GM12872 (cell line): ENCODE data around the gene ASS1.

Source experiments
- TF ChIP-seq, protein P1 (sequence below): IDR thresholded peaks from 3 replicates; pipeline ENCODE4 v1.5.1; 2011; ENCODE audit warnings: low read depth, mild to moderate bottlenecking, low read length, moderate library complexity; ENCODE audit not compliant: insufficient read depth

ASS1 gene

DNA sequence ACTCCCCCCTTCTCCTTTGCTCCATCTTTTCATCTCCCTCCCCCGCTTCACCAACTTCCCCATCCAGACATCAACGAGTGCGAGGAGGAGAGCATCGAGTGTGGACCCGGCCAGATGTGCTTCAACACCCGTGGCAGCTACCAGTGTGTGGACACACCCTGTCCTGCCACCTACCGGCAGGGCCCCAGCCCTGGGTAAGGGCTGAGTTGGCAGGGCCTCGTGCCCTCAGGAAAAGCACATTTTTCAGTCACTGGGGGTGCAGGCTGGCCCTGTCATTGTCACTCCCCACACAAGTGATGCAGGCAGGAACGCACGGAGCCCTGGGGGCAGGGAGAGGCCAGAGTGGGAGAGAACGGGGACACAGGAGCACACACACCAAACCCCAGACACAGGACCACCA lies 12.4 kb upstream of the ASS1 start:
- TF ChIP-seq, protein P1, sequence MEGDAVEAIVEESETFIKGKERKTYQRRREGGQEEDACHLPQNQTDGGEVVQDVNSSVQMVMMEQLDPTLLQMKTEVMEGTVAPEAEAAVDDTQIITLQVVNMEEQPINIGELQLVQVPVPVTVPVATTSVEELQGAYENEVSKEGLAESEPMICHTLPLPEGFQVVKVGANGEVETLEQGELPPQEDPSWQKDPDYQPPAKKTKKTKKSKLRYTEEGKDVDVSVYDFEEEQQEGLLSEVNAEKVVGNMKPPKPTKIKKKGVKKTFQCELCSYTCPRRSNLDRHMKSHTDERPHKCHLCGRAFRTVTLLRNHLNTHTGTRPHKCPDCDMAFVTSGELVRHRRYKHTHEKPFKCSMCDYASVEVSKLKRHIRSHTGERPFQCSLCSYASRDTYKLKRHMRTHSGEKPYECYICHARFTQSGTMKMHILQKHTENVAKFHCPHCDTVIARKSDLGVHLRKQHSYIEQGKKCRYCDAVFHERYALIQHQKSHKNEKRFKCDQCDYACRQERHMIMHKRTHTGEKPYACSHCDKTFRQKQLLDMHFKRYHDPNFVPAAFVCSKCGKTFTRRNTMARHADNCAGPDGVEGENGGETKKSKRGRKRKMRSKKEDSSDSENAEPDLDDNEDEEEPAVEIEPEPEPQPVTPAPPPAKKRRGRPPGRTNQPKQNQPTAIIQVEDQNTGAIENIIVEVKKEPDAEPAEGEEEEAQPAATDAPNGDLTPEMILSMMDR = no peak

DNA sequence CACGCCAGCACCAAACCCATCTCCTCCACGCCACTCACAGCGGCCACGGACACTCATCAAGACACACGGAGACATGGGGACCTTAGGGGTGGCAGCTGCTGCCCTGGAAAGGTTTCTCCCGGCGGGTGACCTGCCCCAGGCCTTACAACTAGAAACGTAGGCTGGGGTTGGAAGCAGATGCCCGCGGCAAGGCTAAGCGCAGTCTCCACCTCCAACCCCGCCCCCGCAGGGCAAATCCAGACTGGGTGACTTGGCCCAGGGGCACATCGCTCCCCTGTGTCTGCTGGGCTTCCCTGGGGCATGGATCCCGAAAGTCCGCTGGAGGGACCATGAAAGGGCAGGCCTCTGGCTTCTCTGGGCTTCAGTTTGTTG lies 12.0 kb upstream of the ASS1 start:
- TF ChIP-seq, protein P1 = no peak

DNA sequence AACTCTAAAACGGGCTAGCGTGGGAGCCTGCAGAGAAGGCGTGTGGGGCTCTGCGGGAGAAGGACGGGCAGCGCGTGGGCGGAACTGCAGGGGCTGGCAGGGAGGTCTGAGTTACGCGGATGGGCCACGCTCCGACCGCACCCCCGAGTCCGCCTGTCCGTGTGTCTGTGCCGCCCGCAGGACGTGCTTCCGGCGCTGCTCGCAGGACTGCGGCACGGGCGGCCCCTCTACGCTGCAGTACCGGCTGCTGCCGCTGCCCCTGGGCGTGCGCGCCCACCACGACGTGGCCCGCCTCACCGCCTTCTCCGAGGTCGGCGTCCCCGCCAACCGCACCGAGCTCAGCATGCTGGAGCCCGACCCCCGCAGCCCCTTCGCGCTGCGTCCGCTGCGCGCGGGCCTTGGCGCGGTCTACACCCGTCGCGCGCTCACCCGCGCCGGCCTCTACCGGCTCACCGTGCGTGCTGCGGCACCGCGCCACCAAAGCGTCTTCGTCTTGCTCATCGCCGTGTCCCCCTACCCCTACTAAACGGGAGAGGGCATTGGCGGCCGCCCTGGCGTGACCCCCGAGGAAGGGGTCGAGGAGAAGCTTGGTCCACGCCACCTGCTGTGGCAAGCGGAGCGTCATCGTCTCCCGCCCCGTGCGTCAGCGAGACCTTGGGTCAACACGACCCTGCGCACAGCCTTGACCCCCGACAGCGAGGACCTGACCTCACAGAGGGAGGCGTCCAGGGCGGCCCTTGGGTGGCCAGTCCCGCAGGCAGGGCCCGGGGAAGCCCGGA lies 11.4 kb upstream of the ASS1 start:
- TF ChIP-seq, protein P1 = peak; percentile 36; the same call in 1 of the 3 replicates

DNA sequence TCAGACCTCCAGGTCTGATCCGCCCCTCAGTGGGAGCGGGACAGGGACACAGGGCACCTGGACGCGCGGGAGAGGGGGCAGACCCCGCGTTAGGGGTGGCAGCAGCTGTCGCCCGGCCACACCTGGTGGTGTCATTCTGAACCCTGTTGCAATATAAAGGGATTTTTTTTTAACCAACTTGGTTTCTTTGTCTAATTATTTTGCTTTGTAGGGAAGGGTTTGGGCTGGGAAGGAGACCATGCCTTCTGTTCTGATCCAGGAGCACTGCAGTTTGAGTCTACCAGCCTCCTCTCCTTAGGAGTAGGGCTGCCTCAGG lies 10.9 kb upstream of the ASS1 start:
- TF ChIP-seq, protein P1 = no peak

DNA sequence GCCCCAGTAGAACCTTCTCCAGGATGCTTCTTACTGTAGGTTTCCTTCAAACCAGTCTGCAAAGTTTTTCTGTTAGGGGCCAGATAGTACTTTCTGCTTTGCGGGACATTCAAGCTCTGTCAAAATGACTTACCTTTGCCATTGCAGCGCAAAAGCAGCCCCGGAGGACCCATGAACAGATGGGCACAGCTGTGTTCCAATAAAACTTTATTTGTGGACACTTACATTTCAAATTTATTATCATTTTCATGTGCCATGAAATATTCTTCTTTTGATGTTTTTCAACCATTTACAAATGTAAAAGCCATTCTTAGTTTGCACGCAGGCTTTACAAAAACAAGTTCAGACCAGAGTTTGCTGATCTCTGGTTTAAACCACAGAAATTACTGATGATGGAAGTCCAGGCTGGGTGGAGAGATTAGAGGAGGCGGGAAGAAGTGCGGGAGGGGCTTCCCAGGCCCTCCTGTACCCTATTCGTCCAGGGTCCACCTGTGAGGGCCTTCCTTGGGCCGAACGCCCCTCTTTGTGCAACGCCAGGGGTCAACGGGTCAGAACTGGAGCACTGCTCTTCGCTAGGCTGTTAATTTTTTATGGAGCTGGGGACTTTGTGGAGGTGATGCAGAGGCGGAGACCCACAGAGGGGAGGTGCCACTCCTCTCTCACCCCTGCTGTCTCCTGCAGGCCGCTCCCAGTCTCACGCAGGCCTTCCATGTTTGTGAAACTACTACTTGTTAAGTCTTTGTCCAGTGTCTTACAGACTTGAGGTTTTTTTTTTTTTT lies 7.6 kb upstream of the ASS1 start:
- TF ChIP-seq, protein P1 = no peak

DNA sequence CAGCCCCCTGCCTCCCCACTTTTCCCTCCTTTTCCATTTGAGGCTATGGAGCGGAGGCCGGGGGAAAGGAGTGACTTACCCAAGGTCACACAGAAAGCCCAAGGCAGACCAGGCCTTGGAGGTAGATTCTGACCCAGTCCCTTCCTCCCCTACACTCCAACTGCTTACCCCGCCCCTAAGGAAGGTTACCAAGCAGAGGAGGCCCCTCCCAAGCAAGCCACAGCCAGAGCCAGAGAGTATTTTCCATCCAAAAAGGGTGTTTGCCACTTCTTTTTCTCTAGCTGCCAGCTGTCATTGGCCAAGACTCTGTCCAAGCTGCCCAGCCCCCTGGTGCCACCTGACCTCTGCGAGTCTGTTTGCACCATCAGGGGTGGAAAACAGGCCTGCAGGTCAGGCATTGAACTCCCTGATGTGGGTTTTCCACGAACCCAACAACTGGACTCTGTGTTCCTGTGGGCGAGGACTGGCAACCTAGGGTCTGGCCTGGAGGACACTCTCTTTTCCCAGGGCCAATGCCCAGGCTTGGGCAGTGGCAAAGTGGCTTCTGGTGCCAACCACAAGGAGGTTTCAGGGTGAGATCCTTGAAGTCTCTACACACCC lies 6.3 kb upstream of the ASS1 start:
- TF ChIP-seq, protein P1 = no peak

DNA sequence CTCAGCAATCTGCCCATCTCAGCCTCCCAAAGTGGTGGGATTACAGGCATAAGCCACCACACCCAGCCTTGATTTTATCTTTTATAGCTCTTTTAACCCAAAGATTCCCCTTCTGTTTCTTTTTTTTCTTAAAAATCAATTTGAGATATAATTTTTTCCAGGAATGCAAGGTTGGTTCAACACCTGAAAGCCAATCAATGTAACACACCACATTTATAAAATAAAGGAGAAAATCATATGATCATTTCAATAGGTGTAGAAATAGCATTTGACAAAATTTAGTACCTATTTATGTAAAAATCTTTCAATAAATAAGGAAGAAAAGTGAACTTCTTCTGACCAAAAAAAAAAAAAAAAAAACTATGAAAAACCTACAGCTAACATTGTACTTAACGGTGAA lies 3.7 kb upstream of the ASS1 start:
- TF ChIP-seq, protein P1 = no peak
